CD4-positive, alpha-beta T cell treated with Interleukin-15 for 1 hour (primary cell): ENCODE data around the gene FAM162A.
"Not testable (repeated sequence)": the region's sequence is repeated elsewhere in the genome, so short reads cannot be mapped to it uniquely, and the experiment has no call there.

Source experiments
- DNase-seq: peaks from one replicate; pipeline ENCODE4 v3.0.0-alpha.2; 2020

FAM162A gene

GRCh38 chr3:122427857-122428471, 44.0 kb downstream of the FAM162A start:
- no peak for DNase-seq

DNA sequence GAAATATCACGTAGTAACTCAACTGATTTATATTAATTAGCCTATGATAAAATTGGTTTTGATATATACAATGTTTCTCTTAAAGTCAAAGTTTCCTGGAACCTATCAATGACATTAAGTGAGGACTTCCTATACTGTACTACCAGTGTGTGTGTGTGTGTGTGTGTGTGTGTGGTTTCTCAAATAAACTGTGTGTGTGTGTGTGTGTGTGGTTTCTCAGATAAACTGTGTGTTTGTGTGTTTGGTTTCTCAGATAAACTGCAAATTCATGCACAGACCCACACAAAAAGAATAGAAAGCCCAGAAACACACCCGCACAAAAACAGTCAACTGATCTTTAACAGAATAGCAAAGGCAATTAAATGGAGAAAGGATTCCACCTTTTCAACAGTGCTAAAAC, 46.4 kb downstream of the FAM162A start:
- DNase-seq: no peak

GRCh38 chr3:122435950-122436349, 52.0 kb downstream of the FAM162A start:
- DNase-seq: no peak

DNA sequence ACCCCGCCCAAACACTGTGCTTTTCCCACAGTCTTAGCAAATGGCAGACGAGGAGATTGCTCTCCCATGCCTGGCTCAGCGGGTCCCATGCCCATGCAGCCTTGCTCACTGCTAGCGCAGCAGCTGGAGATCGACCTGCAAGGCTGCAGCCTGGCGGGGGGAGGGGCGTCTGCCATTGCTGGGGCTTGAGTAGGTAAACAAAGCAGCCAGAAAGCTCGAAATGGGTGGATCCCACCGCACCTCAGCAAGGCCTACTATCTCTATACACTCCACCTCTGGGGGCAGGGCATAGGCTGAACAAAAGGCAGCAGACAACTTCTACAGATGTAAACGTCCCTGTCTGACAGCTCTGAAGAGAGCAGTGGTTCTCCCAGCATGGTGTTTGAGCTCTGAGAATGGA, 59.1 kb downstream of the FAM162A start:
- DNase-seq: no peak

DNA sequence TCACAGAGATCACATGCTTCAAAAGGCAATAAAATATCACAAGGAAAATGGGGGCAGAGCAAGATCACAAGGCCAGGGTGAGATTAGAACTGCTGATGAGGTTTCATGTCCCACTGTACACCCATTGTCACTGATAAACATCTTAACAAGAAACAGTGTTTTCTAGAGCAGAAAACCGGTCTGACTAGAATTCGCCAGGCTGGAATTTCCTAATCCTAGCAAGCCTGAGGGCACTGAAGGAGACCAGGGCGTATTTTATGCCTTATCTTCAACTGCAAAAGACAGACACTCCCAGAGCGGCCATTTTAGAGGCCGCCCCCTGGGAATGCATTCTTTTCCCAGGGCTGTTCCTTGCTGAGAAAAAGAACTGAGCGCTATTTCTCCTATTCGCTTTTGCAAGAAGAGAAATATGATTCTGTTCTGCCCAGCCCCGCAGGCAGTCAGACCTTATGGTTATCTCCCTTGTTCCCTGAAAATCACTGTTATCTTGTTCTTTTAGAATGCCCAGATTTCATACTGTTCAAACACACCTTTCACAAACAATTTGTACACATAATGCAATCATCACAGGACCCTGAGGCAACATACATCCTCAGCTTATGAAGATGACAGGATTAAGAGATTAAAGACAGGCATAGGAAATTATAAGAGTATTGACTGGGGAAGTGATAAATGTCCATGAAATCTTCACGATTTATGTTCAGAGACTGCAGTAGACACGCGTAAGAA, 59.9 kb downstream of the FAM162A start:
- not testable (repeated sequence) for DNase-seq

GRCh38 chr3:122444491-122444887, 60.5 kb downstream of the FAM162A start:
- not testable (repeated sequence) for DNase-seq

- DNase-seq: not testable (repeated sequence)
Measured at GRCh38 chr3:122448218-122448617, 64.2 kb downstream of the FAM162A start.

- no peak for DNase-seq
Measured at GRCh38 chr3:122451371-122451770, 67.4 kb downstream of the FAM162A start.

DNA sequence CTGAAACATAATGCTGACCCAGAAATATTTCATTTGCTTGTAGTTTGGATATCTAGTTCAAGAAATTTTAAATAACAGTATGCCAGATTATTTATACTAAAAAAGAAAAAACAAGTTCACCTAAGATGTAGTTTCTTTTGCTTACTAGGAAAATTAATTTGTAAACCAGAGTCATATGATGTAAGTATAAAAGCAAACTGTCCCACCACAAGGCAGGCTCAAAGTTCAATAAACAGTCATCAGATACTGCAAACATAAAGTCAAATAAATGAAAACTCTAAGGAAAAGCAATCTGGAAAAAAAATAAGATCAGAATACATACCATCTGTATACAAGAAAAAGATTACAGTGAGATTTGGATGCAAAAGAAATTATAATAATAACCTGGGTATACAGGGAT, 72.1 kb downstream of the FAM162A start:
- DNase-seq: no peak

- DNase-seq: no peak
Measured at GRCh38 chr3:122457706-122458105, 73.7 kb downstream of the FAM162A start.

- DNase-seq: no peak
Measured at GRCh38 chr3:122458992-122459391, 75.0 kb downstream of the FAM162A start.

DNA sequence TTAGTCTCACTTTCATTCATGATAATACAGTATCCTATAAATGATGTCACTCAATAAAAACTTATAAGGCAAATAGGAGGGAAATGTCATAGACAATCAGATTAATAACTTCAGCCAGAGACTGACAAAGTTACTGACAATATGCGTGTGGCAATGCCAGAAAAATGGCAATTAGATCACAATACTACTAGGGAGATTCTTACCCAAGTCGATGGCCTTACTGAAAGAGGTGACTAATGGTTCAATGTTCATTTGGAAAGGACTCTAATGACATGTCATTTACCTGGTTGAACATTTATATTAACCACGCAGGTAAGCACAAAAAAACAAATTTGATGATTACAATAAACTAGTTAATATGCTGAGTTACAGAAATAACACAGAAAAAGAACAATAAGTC, 77.8 kb downstream of the FAM162A start:
- DNase-seq: no peak
